H9 (cell line): ENCODE results near the gene DCST2. TPM values are rescaled to one million over a fixed set of nuclear protein-coding genes. Genes with fewer than 3 reads are reported as not detected.

Experiments
- DNase-seq: peaks from one replicate; pipeline ENCODE4 v3.0.0-alpha.2; 2017
- H2AFZ ChIP-seq: one replicate; pipeline ENCODE4 v1.6.1; 2013; ENCODE audit warnings: mild to moderate bottlenecking, low read length, control low read depth, moderate library complexity
- H2AK5ac ChIP-seq: 2 replicates; pipeline ENCODE4 v1.6.1; 2013; ENCODE audit warnings: low read length, control low read depth, mixed read lengths; ENCODE audit not compliant: insufficient read length
- H2BK120ac ChIP-seq: one replicate; pipeline ENCODE4 v1.6.1; 2013; ENCODE audit warnings: low read depth, mild to moderate bottlenecking, low read length, control low read depth, inconsistent platforms; ENCODE audit not compliant: poor library complexity, severe bottlenecking
- H2BK12ac ChIP-seq: 2 replicates; pipeline ENCODE4 v1.6.1; 2013; ENCODE audit warnings: low read length, control low read depth, mixed read lengths, low read depth; ENCODE audit not compliant: insufficient read length
- H2BK15ac ChIP-seq: 2 replicates; pipeline ENCODE4 v1.6.1; 2013; ENCODE audit warnings: low read depth, low read length, control low read depth
- H2BK20ac ChIP-seq: one replicate; pipeline ENCODE4 v1.6.1; 2013; ENCODE audit warnings: low read depth, mild to moderate bottlenecking, low read length, control low read depth, inconsistent platforms; ENCODE audit not compliant: poor library complexity, severe bottlenecking
- H2BK5ac ChIP-seq: 2 replicates; pipeline ENCODE4 v1.6.1; 2013; ENCODE audit warnings: low read length, control low read depth, mixed read lengths; ENCODE audit not compliant: insufficient read length
- H3K14ac ChIP-seq: 2 replicates; pipeline ENCODE4 v1.6.1; 2013; ENCODE audit warnings: low read length, control low read depth; ENCODE audit not compliant: insufficient read depth
- H3K18ac ChIP-seq: 2 replicates; pipeline ENCODE4 v1.6.1; 2013; ENCODE audit warnings: low read depth, mild to moderate bottlenecking, mixed read lengths, low read length, control low read depth; ENCODE audit not compliant: insufficient read length
- H3K23ac ChIP-seq: 2 replicates; pipeline ENCODE4 v1.6.1; 2013; ENCODE audit warnings: low read length, control low read depth, mixed read lengths, low read depth; ENCODE audit not compliant: insufficient read length
- H3K23me2 ChIP-seq: 2 replicates; pipeline ENCODE4 v1.6.1; 2013; ENCODE audit warnings: low read depth, mild to moderate bottlenecking, mixed read lengths, low read length, control low read depth; ENCODE audit not compliant: insufficient read length, poor library complexity, severe bottlenecking
- H3K27ac ChIP-seq: 2 replicates; pipeline ENCODE4 v1.5.1; 2013; ENCODE audit warnings: low read length, control low read depth, mixed read lengths, low read depth; ENCODE audit not compliant: insufficient read length
- H3K27me3 ChIP-seq: 2 replicates; pipeline ENCODE4 v1.6.1; 2013; ENCODE audit warnings: low read length, control low read depth, inconsistent platforms; ENCODE audit not compliant: insufficient read depth
- H3K4ac ChIP-seq: 2 replicates; pipeline ENCODE4 v1.6.1; 2013; ENCODE audit warnings: low read depth, mild to moderate bottlenecking, control low read depth, inconsistent platforms, low read length, moderate library complexity
- H3K4me1 ChIP-seq: 2 replicates; pipeline ENCODE4 v1.6.1; 2013; ENCODE audit warnings: low read length, control low read depth, inconsistent platforms; ENCODE audit not compliant: insufficient read depth
- H3K4me2 ChIP-seq: 2 replicates; pipeline ENCODE4 v1.6.1; 2013; ENCODE audit warnings: low read length, control low read depth, mixed read lengths; ENCODE audit not compliant: insufficient read length, insufficient read depth
- H3K56ac ChIP-seq: 2 replicates; pipeline ENCODE4 v1.6.1; 2013; ENCODE audit warnings: low read depth, mild to moderate bottlenecking, mixed read lengths, low read length, control low read depth; ENCODE audit not compliant: insufficient read length
- H3K79me1 ChIP-seq: 2 replicates; pipeline ENCODE4 v1.6.1; 2013; ENCODE audit warnings: low read depth, mild to moderate bottlenecking, moderate library complexity, low read length, control low read depth, inconsistent platforms; ENCODE audit not compliant: insufficient read depth, poor library complexity, severe bottlenecking
- H3K79me2 ChIP-seq: 2 replicates; pipeline ENCODE4 v1.6.1; 2013; ENCODE audit warnings: low read length, control low read depth, inconsistent platforms; ENCODE audit not compliant: insufficient read depth
- H3K9ac ChIP-seq: 2 replicates; pipeline ENCODE4 v1.6.1; 2013; ENCODE audit warnings: low read length, control low read depth, mixed read lengths; ENCODE audit not compliant: insufficient read length; ENCODE audit errors: extremely low read depth
- H3K9me3 ChIP-seq: one replicate; pipeline ENCODE4 v1.6.1; 2013; ENCODE audit warnings: low read depth, low read length, inconsistent platforms; ENCODE audit not compliant: control insufficient read depth
- H3T11ph ChIP-seq: one replicate; pipeline ENCODE4 v1.6.1; 2013; ENCODE audit warnings: mild to moderate bottlenecking, low read length, control low read depth, inconsistent platforms
- H4K20me1 ChIP-seq: one replicate; pipeline ENCODE4 v1.6.1; 2013; ENCODE audit not compliant: control insufficient read depth, insufficient read length, insufficient read depth
- H4K5ac ChIP-seq: 2 replicates; pipeline ENCODE4 v1.6.1; 2013; ENCODE audit warnings: low read depth, mild to moderate bottlenecking, mixed read lengths, low read length, control low read depth; ENCODE audit not compliant: insufficient read length
- H4K8ac ChIP-seq: replicated peaks from 2 replicates; pipeline ENCODE4 v1.6.1; 2013; ENCODE audit warnings: low read length, control low read depth, mixed read lengths, low read depth; ENCODE audit not compliant: insufficient read length
- H4K91ac ChIP-seq: 2 replicates; pipeline ENCODE4 v1.6.1; 2013; ENCODE audit warnings: low read depth, mild to moderate bottlenecking, moderate library complexity, mixed read lengths, low read length, control low read depth; ENCODE audit not compliant: insufficient read length
- H3K27ac Mint-ChIP-seq, 3 experiments: 2 replicates in 2 of 3; 3 replicates in 1 of 3; pipeline ENCODE4 v1.8.0; 2020 to 2021; ENCODE audit warnings: mixed read lengths in 3 of 3, mild to moderate bottlenecking in 1 of 3, moderate library complexity in 1 of 3
- H3K27me3 Mint-ChIP-seq: 2 replicates; pipeline ENCODE4 v1.8.0; 2021; ENCODE audit warnings: low read depth, mild to moderate bottlenecking, moderate library complexity, mixed read lengths
- H3K36me3 Mint-ChIP-seq, 3 experiments: 2 replicates in 2 of 3; 3 replicates in 1 of 3; pipeline ENCODE4 v1.8.0; 2020 to 2021; ENCODE audit warnings: low read depth in 3 of 3, mixed read lengths in 3 of 3; ENCODE audit not compliant: insufficient read depth in 1 of 3
- H3K4me1 Mint-ChIP-seq, 2 experiments: 2 replicates each; pipeline ENCODE4 v1.8.0; 2020; ENCODE audit warnings: mixed read lengths in 2 of 2
- H3K4me3 Mint-ChIP-seq, 2 experiments: 2 replicates in 1 of 2; 3 replicates in 1 of 2; pipeline ENCODE4 v1.8.0; 2020 to 2021; ENCODE audit warnings: mild to moderate bottlenecking in 2 of 2, mixed read lengths in 2 of 2, moderate library complexity in 1 of 2
- H3K9me3 Mint-ChIP-seq, 2 experiments: 2 replicates in 1 of 2; 3 replicates in 1 of 2; pipeline ENCODE4 v1.8.0; 2020; ENCODE audit warnings: mild to moderate bottlenecking in 2 of 2, mixed read lengths in 2 of 2, moderate library complexity in 1 of 2
- CTCF ChIP-seq: fragments of 200-600 bp; sonication (generic); conservative IDR thresholded peaks from 3 replicates; pipeline ENCODE4 v1.8.0; 2021; ENCODE audit warnings: antibody characterized with exemption, mild to moderate bottlenecking
- WGBS: extraction: QIAGEN DNeasy Blood & Tissue Kit; methylation state at CpG from one replicate; pipeline ENCODE4 v1.1.7; 2013; ENCODE audit warnings: missing lambda C conversion rate, low lambda C conversion rate, mixed read lengths; ENCODE audit not compliant: insufficient read length; ENCODE audit errors: extremely low coverage; 5-methylcytosine and 5-hydroxymethylcytosine counted together
- total RNA-seq: library from RNA; stranded (reverse); gene quantifications from 2 replicates; pipeline ENCODE4 v1.2.1, GENCODE V29; 2021

Gene DCST2
- total RNA-seq, 1 experiment from 2014 or later = 0.35 TPM

- Histone ChIP-seq H2AK5ac (no peak overlapping the region), H2BK12ac (no peak overlapping the region), H3K4me1 (peaks cover 5% of the 10 kb centered on the region; the same call in 1 of the 2 replicates), H3K18ac (no peak overlapping the region), H3K4ac (no peak overlapping the region), H2AFZ (no peak overlapping the region), H3K14ac (no peak overlapping the region), H2BK120ac (no peak overlapping the region), H4K8ac (no peak overlapping the region), H3K27ac (no peak overlapping the region), H3K4me2 (peak overlapping the region; percentile 90), H4K20me1 (no peaks in the 10 kb centered on the region), H4K91ac (no peak overlapping the region), H3K79me2 (no peaks in the 10 kb centered on the region; the same call in 1 of the 2 replicates), H3T11ph (no peak overlapping the region), H3K79me1 (no peaks in the 10 kb centered on the region), H3K56ac (no peak overlapping the region), H4K5ac (no peak overlapping the region), H3K23ac (no peak overlapping the region), H2BK5ac (no peak overlapping the region), H3K27me3 (no peaks in the 10 kb centered on the region), H3K23me2 (peaks cover 26% of the 10 kb centered on the region), H2BK20ac (no peak overlapping the region), H3K9me3 (no peaks in the 10 kb centered on the region), H2BK15ac (no peak overlapping the region), H3K9ac (no peak overlapping the region)
- peaks cover 29 to 43% of the 10 kb centered on the region in 2 experiments for H3K4me1 Mint-ChIP-seq
- TF ChIP-seq CTCF = no peak
- peaks cover 3% of the 10 kb centered on the region for H3K27me3 Mint-ChIP-seq
- DNase-seq = no peak
- peak overlapping the region in 1 of 3 experiments; percentile 84; a peak in 2 of 7 replicates for H3K27ac Mint-ChIP-seq
- H3K9me3 Mint-ChIP-seq = peaks cover 0 to 2% of the 10 kb centered on the region in 2 experiments; a peak in 3 of 5 replicates
- WGBS = no CpG with 5 or more reads among the region's 11 CpGs
- H3K36me3 Mint-ChIP-seq = no peaks in the 10 kb centered on the region; a peak in 2 of 7 replicates
- peak overlapping the region; percentile 93 to 97 for H3K4me3 Mint-ChIP-seq
Measured at GRCh38 chr1:155001425-155001674, 32.2 kb downstream of the DCST2 start.
